ENCODE data around the gene VAV3. TPM values are rescaled to one million over a fixed set of nuclear protein-coding genes. Genes with fewer than 3 reads are reported as not detected.

VAV3 gene
- total and polyA plus RNA-seq, 10 of the 15 experiments (the other 5 are each of a cell fraction or from before 2014, with no cell fraction given): 0.84 to 5.5 (median 3.4) TPM

DNA sequence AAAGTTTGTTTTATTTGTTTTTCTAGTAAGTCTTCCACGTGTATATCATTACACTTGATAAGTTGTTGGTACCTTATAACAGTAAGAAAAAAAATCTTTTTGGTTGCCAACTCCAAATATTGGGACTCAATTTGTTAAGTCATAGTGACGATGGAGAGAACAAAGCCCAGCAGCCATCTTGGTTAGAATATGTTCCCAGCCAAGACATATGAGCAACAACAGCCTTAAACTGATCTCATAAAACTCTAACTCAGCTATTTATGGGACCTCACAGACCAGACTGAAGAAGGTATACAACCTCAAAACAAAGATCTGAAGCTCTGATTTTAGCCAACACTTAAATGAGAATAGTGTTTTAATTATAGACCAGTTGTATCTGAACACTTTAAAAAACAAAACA lies 281.3 kb downstream of the VAV3 start:
- H4K20me1 ChIP-seq (ENCODE audit: control insufficient read depth, insufficient read depth): no peaks in the 10 kb centered on the region
- intact Hi-C loops (cut with micrococcal nuclease; ENCODE audit: unreplicated experiment) (no loop called here), in situ Hi-C loops (cut with MboI) (no loop called here)
- no peak overlapping the region for H3K4me2 ChIP-seq (ENCODE audit: control insufficient read depth, insufficient read depth)
- BruUV-seq (replicated peaks): no TSS peak
- H3K27me3 ChIP-seq (replicated peaks in 1 of 2; ENCODE audit: control insufficient read depth in 2 of 2, insufficient read depth in 2 of 2, low read length in 1 of 2): no peaks in the 10 kb centered on the region
- H3K9me3 ChIP-seq (replicated peaks; ENCODE audit: control insufficient read depth, insufficient read depth, low read length): no peaks in the 10 kb centered on the region
- no peak for TF ChIP-seq SMC3 (IDR thresholded peaks at IDR 0.05; ENCODE audit: borderline replicate concordance, low read length)
- TF ChIP-seq MTA3 (IDR thresholded peaks at IDR 0.05; ENCODE audit: borderline replicate concordance, low read length): no peak
- TF ChIP-seq, protein P1, sequence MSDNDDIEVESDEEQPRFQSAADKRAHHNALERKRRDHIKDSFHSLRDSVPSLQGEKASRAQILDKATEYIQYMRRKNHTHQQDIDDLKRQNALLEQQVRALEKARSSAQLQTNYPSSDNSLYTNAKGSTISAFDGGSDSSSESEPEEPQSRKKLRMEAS (IDR thresholded peaks at IDR 0.05; ENCODE audit: low read depth, low read length): no peak
- TF ChIP-seq SIX5 (IDR thresholded peaks at IDR 0.05; ENCODE audit: low read depth, low read length, severe bottlenecking): no peak
- TF ChIP-seq TCF3 (IDR thresholded peaks at IDR 0.05; ENCODE audit: borderline replicate concordance, insufficient read depth, low read depth, low read length): no peak
- no peak for TF ChIP-seq SREBF2 (IDR thresholded peaks at IDR 0.05; ENCODE audit: low read length)
- TF ChIP-seq IRF4 (IDR thresholded peaks at IDR 0.05; ENCODE audit: low read depth, low read length): no peak
- ChIA-PET POLR2A (no interaction called here), CTCF (no interaction called here), RAD21 (ENCODE audit: unreplicated experiment) (no interaction called here), SMC1A (ENCODE audit: uncharacterized antibody, unreplicated experiment) (interaction anchor here (0.8 kb wide), 1 partner anchor 345 kb away, joined by 3 read pairs; no protein-coding TSS in a partner anchor)
- no peak overlapping the region for H3K9ac ChIP-seq (ENCODE audit: control insufficient read depth, insufficient read depth, low read length)
- no peak overlapping the region for H3K27ac ChIP-seq (ENCODE audit: control insufficient read depth, insufficient read depth)
- FAIRE-seq (no peak), ATAC-seq (no peak), DNase-seq (ENCODE audit: low read depth, low spot score) (no peak)
- no peak overlapping the region for H3K4me3 ChIP-seq
- no peaks in the 10 kb centered on the region for H3K36me3 ChIP-seq (ENCODE audit: control insufficient read depth in 2 of 2, insufficient read depth in 2 of 2, low read length in 1 of 2)
- H2AFZ ChIP-seq (ENCODE audit: control insufficient read depth, low read depth, low read length): no peak overlapping the region
- H3K79me2 ChIP-seq (ENCODE audit: control insufficient read depth, insufficient read depth, low read length): no peaks in the 10 kb centered on the region
- WGBS (ENCODE audit: insufficient coverage, insufficient replicate concordance, low lambda C conversion rate, missing lambda C conversion rate): 32% methylated on average over 2 of the region's 2 CpGs
- H3K4me1 ChIP-seq (ENCODE audit: control insufficient read depth, insufficient read depth, low read length): no peaks in the 10 kb centered on the region

DNA sequence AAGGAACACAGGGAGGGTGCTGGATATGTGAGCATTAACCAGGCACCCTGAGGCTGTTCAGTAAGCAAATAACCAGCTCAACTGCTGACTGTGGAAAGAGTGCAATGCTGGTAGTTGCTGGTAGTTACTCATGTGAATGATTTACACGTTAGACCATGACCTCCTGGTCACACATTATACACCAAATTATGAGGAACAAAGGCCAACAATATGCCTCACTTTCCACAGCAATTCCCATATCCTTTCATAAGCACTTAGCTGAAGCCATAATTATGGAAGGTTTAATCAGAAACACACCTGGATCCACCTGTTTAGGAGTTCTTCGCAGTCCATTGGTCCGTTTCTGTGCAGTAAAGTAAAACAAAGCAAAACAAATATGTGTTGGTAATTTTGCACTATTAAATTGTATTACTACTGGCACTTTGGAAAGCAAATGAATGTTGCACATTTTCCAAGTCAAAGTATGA lies 281.8 kb downstream of the VAV3 start:
- DNase-seq (ENCODE audit: low read depth, low spot score) (no peak), ATAC-seq (no peak), FAIRE-seq (no peak)
- H3K27me3 ChIP-seq (replicated peaks in 1 of 2; ENCODE audit: control insufficient read depth in 2 of 2, insufficient read depth in 2 of 2, low read length in 1 of 2): no peaks in the 10 kb centered on the region
- CTCF ChIA-PET: no interaction called here
- no peaks in the 10 kb centered on the region for H3K4me1 ChIP-seq (ENCODE audit: control insufficient read depth, insufficient read depth, low read length)
- no peaks in the 10 kb centered on the region for H3K36me3 ChIP-seq (ENCODE audit: control insufficient read depth in 2 of 2, insufficient read depth in 2 of 2, low read length in 1 of 2)
- no peak overlapping the region for H3K27ac ChIP-seq (ENCODE audit: control insufficient read depth, insufficient read depth)
- no peaks in the 10 kb centered on the region for H3K79me2 ChIP-seq (ENCODE audit: control insufficient read depth, insufficient read depth, low read length)
- POLR2A ChIA-PET: no interaction called here
- no TSS peak for BruUV-seq (replicated peaks)
- no peak overlapping the region for H3K4me2 ChIP-seq (ENCODE audit: control insufficient read depth, insufficient read depth)
- RAD21 ChIA-PET (ENCODE audit: unreplicated experiment): no interaction called here
- no peaks in the 10 kb centered on the region for H3K9me3 ChIP-seq (replicated peaks; ENCODE audit: control insufficient read depth, insufficient read depth, low read length)
- in situ Hi-C loops (cut with MboI) (no loop called here), intact Hi-C loops (cut with micrococcal nuclease; ENCODE audit: unreplicated experiment) (no loop called here)
- no peaks in the 10 kb centered on the region for H4K20me1 ChIP-seq (ENCODE audit: control insufficient read depth, insufficient read depth)
- H3K9ac ChIP-seq (ENCODE audit: control insufficient read depth, insufficient read depth, low read length): no peak overlapping the region
- 24% methylated on average over 3 of the region's 3 CpGs for WGBS (ENCODE audit: insufficient coverage, insufficient replicate concordance, low lambda C conversion rate, missing lambda C conversion rate)
- no peak overlapping the region for H3K4me3 ChIP-seq
- H2AFZ ChIP-seq (ENCODE audit: control insufficient read depth, low read depth, low read length): no peak overlapping the region
- SMC1A ChIA-PET (ENCODE audit: uncharacterized antibody, unreplicated experiment): interaction anchor here (0.8 kb wide), 1 partner anchor 344 kb away, joined by 3 read pairs; no protein-coding TSS in a partner anchor
- TF ChIP-seq BHLHE40 (IDR thresholded peaks at IDR 0.05; ENCODE audit: borderline replicate concordance in 1 of 2, low read depth in 2 of 2, low read length in 1 of 2) (no peak), CHD1 (IDR thresholded peaks at IDR 0.05; ENCODE audit: low read depth, low read length) (no peak), NFIC (IDR thresholded peaks at IDR 0.05; ENCODE audit: low read depth, low read length) (no peak), IKZF2 (IDR thresholded peaks at IDR 0.05) (no peak)
- TF ChIP-seq, protein P2, sequence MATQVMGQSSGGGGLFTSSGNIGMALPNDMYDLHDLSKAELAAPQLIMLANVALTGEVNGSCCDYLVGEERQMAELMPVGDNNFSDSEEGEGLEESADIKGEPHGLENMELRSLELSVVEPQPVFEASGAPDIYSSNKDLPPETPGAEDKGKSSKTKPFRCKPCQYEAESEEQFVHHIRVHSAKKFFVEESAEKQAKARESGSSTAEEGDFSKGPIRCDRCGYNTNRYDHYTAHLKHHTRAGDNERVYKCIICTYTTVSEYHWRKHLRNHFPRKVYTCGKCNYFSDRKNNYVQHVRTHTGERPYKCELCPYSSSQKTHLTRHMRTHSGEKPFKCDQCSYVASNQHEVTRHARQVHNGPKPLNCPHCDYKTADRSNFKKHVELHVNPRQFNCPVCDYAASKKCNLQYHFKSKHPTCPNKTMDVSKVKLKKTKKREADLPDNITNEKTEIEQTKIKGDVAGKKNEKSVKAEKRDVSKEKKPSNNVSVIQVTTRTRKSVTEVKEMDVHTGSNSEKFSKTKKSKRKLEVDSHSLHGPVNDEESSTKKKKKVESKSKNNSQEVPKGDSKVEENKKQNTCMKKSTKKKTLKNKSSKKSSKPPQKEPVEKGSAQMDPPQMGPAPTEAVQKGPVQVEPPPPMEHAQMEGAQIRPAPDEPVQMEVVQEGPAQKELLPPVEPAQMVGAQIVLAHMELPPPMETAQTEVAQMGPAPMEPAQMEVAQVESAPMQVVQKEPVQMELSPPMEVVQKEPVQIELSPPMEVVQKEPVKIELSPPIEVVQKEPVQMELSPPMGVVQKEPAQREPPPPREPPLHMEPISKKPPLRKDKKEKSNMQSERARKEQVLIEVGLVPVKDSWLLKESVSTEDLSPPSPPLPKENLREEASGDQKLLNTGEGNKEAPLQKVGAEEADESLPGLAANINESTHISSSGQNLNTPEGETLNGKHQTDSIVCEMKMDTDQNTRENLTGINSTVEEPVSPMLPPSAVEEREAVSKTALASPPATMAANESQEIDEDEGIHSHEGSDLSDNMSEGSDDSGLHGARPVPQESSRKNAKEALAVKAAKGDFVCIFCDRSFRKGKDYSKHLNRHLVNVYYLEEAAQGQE (IDR thresholded peaks at IDR 0.05; ENCODE audit: low read depth, low read length): no peak

Data from GM12878 (cell line).